HG02623 (cell line): ENCODE data around the gene MESP1.
"Not testable (repeated sequence)": the region's sequence is repeated elsewhere in the genome, so short reads cannot be mapped to it uniquely, and the experiment has no call there.

ENCODE experiments used
- ATAC-seq: cut with Tn5 transposase; IDR thresholded peaks from one replicate; pipeline ENCODE4 v1.9.1; 2021; ENCODE audit warnings: moderate library complexity; ENCODE audit not compliant: unreplicated experiment

The MESP1 gene, protein sequence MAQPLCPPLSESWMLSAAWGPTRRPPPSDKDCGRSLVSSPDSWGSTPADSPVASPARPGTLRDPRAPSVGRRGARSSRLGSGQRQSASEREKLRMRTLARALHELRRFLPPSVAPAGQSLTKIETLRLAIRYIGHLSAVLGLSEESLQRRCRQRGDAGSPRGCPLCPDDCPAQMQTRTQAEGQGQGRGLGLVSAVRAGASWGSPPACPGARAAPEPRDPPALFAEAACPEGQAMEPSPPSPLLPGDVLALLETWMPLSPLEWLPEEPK

DNA sequence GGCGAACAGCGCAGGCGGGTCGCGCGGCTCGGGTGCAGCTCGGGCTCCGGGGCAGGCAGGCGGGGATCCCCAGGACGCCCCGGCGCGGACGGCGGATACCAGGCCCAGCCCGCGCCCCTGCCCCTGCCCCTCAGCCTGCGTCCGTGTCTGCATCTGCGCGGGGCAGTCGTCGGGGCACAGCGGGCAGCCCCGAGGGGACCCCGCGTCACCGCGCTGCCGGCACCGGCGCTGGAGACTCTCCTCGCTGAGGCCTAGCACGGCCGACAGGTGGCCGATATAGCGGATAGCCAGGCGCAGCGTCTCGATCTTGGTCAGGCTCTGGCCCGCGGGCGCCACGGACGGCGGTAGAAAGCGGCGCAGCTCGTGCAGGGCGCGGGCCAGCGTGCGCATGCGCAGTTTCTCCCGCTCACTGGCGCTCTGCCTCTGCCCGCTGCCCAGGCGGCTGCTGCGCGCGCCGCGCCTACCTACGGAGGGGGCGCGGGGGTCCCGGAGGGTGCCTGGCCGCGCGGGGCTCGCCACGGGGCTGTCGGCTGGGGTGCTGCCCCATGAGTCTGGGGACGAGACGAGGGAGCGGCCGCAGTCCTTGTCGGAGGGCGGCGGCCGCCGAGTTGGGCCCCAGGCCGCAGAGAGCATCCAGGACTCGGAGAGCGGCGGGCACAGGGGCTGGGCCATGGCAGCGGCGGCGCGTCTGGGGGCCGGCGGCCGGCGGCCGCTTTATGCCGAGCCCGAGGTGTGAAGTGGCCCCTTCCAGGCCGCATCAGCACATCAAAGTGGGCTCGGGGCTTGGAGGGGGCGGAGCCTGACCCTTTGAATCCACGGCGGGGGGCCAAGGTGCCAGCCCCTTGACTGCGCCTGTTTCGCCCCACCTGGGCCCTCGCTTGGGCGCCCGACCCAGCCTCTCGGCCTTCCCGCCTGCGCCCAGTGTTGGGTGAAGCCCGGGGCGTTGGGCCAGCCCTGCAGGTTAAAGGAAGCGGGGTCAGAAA is at the start of gene MESP1:
Gene MESP1, minus strand, starts transcription at position 690 of the 983 bp plus-strand sequence. Its CDS starts 18 bp downstream, at position 672.
- peak; percentile 79 for ATAC-seq

GRCh38 chr15:89799918-89800498 is 49.0 kb upstream of the MESP1 start:
- ATAC-seq: no peak

DNA sequence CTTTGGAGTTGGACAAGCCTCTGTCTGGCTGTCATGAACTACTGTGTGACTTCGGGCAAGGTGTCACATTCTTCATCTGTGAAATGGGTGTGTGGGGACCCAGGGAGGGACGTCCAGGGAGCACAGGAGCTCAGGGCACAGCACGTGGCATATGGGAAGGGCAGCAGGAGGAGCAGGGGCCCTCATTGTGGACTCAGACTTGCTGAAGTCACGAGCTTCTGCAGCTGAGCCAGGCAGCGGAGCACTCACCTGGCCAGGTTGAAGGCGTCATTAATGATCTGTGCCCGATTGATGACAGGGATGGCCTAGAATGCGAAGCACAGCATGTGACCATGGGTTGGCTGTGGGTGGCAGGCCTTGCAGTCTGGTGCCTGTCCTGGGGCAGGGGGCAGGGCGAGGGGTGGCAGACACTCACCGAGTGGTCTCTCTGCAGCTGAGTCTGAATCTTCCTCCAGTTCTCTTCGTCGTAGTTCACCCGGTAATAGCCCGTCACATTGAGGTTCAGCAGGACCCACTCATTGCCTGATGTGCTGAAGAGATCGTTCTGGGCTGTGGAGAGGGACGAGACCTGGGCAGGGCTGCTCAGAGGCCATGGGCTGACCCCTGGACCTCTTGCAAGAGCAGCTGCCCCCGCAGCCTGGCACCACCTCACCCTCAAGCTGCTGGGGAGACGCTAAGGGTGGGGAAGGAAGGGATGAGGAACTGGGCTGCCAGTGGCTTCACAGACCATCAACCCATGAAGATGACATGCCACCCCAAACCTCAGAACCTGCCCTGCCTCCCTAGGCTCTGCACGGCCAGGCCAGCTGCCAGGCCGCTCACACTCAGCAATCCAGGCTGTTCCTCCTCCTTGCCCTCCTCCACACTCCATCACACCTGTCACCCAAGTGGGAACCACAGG is 48.2 kb upstream of the MESP1 start:
- no peak for ATAC-seq

DNA sequence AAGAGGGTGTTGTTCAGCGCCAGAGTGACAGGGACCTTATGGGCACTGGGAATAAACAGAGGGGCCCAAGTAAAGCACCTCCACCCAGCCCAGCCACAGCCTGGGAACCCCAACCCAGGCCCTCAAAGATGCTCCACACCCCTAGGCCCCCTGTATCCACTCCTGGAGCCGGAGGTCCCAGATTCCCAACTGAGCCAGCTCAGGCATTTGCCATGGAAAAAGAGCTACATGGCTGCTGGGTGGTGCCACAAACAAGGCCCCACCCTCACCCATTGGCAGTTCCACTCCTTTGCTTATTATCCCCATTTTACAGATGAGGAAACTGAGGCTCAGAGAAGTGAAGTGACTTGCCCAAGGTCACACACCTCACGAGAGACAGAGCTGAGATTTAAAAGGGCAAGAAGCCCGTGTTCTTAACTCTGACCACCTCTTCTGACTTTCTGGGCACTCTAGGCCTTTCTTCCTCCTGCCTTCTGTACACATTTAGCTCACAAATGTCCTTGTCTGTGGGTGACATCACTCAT is 46.7 kb upstream of the MESP1 start:
- ATAC-seq: no peak

GRCh38 chr15:89795996-89796395 is 44.9 kb upstream of the MESP1 start:
- ATAC-seq: no peak

DNA sequence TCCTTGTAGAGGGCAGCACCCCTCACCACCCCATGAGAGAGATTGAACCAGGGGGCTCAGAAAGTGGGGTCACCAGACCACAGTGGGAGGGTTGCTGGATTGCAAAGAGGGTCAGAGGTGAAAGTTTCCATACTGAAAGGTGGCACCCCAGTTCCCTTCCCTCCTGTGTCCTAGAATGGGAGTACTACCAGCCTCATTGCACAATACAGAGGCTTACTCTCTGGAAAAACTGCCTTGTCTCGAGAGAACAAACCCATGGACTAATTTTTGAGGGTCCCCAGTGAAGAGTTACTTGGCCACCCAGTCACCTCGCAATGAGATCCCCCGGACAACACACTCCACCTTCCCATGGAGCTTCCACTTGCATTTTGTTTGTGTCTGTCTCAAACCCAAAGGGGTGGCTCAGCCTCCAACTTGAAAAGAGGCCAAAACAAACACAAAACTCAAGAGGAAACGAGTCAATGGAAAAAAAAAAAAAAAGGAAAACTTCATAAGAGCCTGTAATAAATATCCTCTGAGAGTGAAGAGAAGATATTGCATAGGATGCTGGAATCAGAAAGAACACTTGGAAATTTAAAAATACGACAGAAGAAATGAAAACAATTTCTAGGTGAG is 43.7 kb upstream of the MESP1 start:
- ATAC-seq: no peak

DNA sequence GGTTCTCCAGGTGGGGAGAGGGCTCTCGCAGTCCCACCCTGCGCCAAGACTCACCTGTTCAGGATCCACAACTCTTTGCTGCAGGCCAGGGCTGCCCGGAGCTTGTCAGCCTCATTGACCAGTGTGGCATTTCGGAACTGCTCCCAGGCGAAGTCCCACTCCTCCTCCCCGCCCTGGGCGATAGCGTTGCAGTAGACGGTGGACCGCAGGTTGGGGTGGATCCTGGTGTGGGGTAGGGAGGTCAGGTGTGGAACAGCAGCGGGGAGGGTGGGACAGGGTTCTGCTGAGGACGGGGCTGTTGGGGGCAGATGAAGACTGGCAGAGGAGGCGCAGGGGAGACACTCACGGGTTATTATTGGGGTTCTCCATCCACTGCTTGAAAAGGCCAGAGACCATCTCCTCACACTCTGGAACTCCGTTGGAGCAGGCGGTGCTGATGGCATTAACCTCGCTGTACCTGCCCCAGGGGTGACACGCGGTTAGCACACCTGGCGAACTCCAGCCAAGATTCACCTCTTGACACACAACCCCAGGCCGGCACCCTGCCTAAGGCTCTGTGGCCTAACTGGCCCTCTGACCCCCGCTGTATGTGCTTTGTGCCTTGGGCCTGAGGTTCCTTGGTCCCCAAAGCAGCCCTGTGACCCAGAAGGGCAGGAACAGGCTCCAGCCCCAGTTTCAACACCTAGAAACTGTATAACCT is 41.2 kb upstream of the MESP1 start:
- ATAC-seq: no peak

GRCh38 chr15:89790661-89791060 is 39.6 kb upstream of the MESP1 start:
- no peak for ATAC-seq

DNA sequence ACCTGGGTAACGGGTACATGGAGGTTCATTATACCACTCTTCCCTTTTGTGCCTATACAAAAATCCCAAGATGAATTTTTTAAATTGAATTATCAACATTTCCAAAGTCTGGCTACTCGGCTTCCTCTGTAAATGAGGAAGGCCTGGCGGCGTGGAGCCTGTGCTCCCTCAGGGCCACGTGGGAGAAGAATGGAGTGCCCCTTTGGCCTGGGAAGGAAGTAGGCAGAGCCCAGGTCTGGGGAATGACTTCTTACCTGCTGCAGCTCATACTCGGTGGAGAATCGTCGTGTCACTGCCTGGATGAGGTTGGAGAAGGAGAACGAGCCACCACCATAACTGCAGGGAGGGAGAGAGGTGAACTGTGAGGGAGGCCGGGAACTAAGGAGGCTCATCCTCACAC is 39.2 kb upstream of the MESP1 start:
- ATAC-seq: no peak

DNA sequence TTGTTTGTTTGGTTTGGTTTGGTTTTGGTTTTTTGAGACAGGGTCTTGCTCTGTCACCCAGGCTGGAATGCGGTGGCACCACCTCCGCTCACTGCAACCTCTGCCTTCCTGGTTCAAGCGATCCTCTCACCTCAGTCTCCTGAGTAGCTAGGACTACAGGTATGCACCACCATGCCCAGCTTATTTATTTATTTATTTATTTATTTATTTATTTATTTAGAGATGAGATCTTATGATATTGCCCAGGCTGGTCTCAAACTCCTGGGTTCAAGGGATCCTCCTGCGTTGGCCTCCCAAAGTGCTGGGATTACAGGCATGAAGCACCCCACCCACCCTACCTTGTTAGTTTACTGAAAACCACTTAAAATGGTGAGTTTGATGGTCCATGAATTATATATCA is 37.5 kb upstream of the MESP1 start:
- not testable (repeated sequence) for ATAC-seq

- no peak for ATAC-seq
These were observed 36.9 kb upstream of the MESP1 start for GRCh38 chr15:89787944-89788343.

- ATAC-seq: no peak
These were observed 34.7 kb upstream of the MESP1 start for GRCh38 chr15:89785774-89786140.

DNA sequence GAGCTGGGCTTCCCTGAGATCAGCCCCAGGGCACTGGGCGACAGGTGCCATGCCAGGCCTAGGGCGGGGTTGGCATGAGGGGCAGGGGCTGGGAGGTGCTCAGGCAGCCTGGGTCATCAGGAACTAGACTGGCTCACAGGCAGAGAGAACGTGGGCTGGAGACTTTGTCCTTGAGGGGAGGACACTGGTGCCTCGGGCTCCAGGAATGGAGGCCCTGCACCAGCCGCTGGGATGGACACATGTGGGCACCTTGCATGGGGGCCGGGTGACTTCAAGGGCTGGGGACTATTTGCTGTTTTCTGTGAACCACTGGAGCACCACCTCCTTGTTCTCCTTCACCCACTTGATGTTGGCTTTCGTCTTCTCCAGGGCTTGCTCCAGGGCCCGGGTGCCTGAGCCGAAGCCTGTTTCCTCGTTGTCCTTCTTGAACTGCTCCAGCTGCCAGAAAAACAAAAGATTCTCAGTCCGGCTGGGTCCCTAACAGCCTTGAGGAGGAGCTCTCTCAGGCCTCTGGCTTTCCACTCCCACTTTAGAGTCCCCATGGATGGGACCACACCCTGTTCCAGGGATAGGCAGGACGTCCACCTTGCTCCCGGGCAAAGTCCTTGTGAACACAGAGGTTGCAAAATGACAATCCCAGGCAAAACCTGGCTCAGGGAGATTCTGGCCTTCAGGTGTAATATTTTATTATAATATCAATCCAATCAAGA is 34.2 kb upstream of the MESP1 start:
- ATAC-seq: no peak

- no peak for ATAC-seq
These were observed 33.6 kb upstream of the MESP1 start for GRCh38 chr15:89784686-89784960.

DNA sequence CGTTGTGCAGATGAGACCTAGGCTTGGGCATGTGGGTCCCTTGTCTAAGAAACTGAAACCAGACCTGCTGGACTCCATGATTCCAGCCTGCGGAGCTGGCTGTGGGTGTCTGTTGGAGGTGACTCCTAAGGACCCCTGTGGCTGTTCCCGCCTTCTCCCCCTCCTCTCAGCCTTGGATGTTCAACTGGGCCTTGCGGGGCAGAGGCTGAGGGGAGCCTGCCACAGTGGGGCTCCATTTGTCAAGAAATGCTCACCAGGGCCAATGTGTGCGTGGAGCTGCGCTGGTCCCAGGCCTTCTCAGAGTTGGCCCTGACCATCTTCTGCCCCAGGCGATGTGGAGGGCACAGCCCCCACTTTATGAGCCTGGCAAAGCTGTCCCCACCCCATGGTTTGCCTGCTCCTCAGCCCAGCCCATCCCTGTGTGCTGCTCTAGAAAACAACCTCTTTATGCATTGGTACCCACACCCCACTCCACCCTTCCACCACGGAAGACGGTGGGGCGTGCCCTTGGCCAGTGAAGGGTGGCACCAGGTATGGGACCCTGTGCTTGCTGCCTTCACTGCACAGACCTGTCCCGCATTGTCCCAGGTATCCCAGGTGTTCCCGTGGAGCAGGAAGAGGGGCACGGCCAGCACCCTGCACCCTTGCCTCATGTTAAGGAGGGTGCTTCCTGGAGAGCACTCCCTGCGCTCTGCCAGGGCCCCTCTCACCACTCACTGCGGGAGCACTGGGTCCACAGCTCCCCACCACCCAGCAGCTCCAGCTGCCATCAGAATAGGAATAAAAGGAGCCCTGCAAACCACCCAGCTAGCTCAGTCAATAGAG is 33.0 kb upstream of the MESP1 start:
- no peak for ATAC-seq

DNA sequence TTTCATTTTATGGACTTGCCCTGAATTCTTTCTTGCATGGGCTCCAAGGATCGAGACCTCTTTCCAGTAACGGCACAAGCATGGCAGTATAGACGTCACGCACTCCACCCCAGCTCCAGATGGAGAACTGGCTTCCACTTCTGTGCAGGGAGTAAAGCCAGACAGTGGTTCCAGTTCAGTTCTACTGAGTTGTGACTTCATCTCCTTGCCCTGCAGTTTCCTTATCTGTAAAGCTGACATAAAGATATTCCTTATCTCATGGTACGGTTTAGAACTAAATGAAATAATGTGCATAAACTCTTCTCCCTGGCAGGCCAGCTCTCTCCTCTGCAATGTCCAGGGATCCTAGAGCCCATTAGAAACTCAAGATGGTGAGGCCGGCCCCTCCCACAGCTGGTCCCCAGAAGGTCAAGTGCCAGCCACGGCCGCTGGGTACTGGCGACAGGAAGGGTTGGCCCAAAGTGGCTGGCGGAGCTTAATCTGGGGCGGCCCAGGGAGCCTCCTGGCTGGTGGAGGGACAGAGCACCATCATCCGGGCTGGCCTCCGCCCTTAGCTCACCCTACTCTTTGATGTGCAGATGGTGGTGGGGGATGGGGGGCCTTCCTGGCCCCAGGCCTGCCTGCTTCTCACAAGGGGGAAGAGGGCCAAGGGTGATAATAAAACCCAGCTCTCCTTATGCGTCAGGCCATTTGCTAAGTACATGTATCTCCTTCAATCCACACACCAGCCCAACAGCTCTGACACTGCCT is 32.2 kb upstream of the MESP1 start:
- no peak for ATAC-seq

DNA sequence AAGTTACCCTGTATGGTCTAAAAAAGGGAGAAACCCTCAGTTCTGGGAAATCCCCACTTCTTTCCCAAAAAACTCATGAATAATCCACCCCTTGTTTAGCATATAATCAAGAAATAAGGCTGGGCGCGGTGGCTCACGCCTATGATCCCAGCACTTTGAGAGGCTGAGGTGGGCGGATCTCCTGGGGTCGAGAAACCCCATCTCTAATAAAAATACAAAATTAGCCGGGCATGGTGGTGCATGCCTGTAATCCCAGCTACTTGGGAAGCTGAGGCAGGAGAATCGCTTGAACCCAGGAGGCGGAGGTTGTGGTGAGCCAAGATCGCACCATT is 31.5 kb upstream of the MESP1 start:
- not testable (repeated sequence) for ATAC-seq
